ENCODE measurements around the gene TNRC6C. TPM values are rescaled to one million over a fixed set of nuclear protein-coding genes. Genes with fewer than 3 reads are reported as not detected.

The TNRC6C gene
- polyA plus RNA-seq, 3 donors: 0.38 to 0.80 (median 0.46) TPM

DNA sequence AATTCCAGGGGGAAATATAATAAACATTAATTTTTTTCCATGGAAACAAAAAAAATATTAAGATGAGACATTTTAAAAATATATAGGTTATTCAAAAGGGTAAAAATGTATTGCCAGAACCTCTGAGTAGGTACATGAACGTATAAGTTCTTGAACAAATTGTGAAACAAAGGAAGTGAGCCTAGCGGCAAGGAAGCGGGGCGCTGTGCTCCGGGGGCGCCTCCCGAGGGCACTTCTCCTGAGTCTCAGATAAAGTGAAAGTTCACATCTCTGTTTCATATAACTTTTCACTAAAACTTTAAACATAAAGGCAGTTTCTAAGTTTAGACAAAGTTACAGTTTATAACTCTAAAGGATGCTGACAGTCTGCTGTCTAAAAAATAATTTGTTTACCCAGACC lies 52.3 kb downstream of the TNRC6C start:
- Histone ChIP-seq H3K79me2 (ENCODE audit: insufficient read depth, low read length) (no peaks in the 10 kb centered on the region), H3K9ac (ENCODE audit: insufficient read depth, low read length, poor library complexity, severe bottlenecking) (no peak overlapping the region), H3K36me3 (replicated peaks in 1 of 2; ENCODE audit: control insufficient read depth in 1 of 2, insufficient read depth in 2 of 2, low read length in 2 of 2) (peaks cover 0 to 8% of the 10 kb centered on the region in 2 donors), H3K4me3 (replicated peaks in 1 of 3; ENCODE audit: low read depth in 2 of 3, low read length in 3 of 3) (no peak overlapping the region), H3K4me1 (ENCODE audit: control insufficient read depth in 1 of 2, insufficient read depth in 2 of 2, low read length in 2 of 2) (peaks cover 0 to 6% of the 10 kb centered on the region in 2 donors), H3K4me2 (replicated peaks; ENCODE audit: extremely low read depth, low read length, poor library complexity, severe bottlenecking) (peak overlapping the region; percentile 9), H4K20me1 (ENCODE audit: insufficient read depth, low read length) (no peaks in the 10 kb centered on the region), H3K27ac (ENCODE audit: low read depth in 1 of 2, low read length in 2 of 2) (no peak overlapping the region), H3K9me3 (replicated peaks in 1 of 2; ENCODE audit: control insufficient read depth in 1 of 2, insufficient read depth in 1 of 2, low read length in 2 of 2) (no peaks in the 10 kb centered on the region), H3K27me3 (ENCODE audit: control insufficient read depth in 2 of 2, insufficient read depth in 2 of 2, low read length in 2 of 2) (no peaks in the 10 kb centered on the region), H2AFZ (ENCODE audit: insufficient read depth, low read depth, low read length, poor library complexity, severe bottlenecking) (no peak overlapping the region)
- TF ChIP-seq, protein P1, sequence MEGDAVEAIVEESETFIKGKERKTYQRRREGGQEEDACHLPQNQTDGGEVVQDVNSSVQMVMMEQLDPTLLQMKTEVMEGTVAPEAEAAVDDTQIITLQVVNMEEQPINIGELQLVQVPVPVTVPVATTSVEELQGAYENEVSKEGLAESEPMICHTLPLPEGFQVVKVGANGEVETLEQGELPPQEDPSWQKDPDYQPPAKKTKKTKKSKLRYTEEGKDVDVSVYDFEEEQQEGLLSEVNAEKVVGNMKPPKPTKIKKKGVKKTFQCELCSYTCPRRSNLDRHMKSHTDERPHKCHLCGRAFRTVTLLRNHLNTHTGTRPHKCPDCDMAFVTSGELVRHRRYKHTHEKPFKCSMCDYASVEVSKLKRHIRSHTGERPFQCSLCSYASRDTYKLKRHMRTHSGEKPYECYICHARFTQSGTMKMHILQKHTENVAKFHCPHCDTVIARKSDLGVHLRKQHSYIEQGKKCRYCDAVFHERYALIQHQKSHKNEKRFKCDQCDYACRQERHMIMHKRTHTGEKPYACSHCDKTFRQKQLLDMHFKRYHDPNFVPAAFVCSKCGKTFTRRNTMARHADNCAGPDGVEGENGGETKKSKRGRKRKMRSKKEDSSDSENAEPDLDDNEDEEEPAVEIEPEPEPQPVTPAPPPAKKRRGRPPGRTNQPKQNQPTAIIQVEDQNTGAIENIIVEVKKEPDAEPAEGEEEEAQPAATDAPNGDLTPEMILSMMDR (IDR thresholded peaks at IDR 0.05): no peak
- H3K27ac Mint-ChIP-seq: no peak overlapping the region
- H3K27me3 Mint-ChIP-seq (ENCODE audit: low read depth in 3 of 3): no peaks in the 10 kb centered on the region
- 3% methylated on average over 7 of the region's 7 CpGs for WGBS (ENCODE audit: insufficient coverage)
- H3K36me3 Mint-ChIP-seq: peaks cover 16 to 19% of the 10 kb centered on the region in 2 donors
- DNase-seq: no peak
- peaks cover 17% of the 10 kb centered on the region for H3K4me1 Mint-ChIP-seq
- intact Hi-C loops (cut with micrococcal nuclease): loop anchor here (5.0 kb wide), 1 partner anchor 468 kb away; no protein-coding TSS in a partner anchor
- peak overlapping the region; percentile 47 to 74 for H3K4me3 Mint-ChIP-seq
- no peaks in the 10 kb centered on the region for H3K9me3 Mint-ChIP-seq

DNA sequence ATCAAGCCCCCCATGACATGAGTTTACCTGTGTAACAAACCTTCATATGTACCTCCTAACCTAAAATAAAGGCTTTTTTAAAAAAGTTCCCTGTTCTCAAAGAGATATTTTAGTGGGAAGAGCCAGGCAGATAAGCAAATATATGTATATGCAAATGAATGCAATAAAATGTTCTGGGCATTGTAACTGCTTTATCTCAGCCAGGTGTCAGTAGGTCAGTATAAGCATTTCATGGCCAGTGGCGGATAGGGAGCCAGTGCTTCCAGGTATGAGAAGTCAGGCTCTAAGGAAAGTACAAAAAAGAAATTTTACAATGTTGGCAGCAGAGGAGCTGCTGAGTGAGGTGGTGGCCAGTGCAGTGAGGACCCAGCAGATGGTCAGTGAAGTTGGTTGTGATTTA lies 53.9 kb downstream of the TNRC6C start:
- Histone ChIP-seq H4K20me1 (ENCODE audit: insufficient read depth, low read length) (no peaks in the 10 kb centered on the region), H3K4me1 (ENCODE audit: control insufficient read depth in 1 of 2, insufficient read depth in 2 of 2, low read length in 2 of 2) (no peaks in the 10 kb centered on the region), H3K9ac (ENCODE audit: insufficient read depth, low read length, poor library complexity, severe bottlenecking) (no peak overlapping the region), H3K79me2 (ENCODE audit: insufficient read depth, low read length) (no peaks in the 10 kb centered on the region), H3K27me3 (ENCODE audit: control insufficient read depth in 2 of 2, insufficient read depth in 2 of 2, low read length in 2 of 2) (no peaks in the 10 kb centered on the region), H3K9me3 (replicated peaks in 1 of 2; ENCODE audit: control insufficient read depth in 1 of 2, insufficient read depth in 1 of 2, low read length in 2 of 2) (no peaks in the 10 kb centered on the region), H3K4me3 (replicated peaks in 1 of 3; ENCODE audit: low read depth in 2 of 3, low read length in 3 of 3) (no peak overlapping the region), H3K4me2 (replicated peaks; ENCODE audit: extremely low read depth, low read length, poor library complexity, severe bottlenecking) (no peak overlapping the region), H3K27ac (ENCODE audit: low read depth in 1 of 2, low read length in 2 of 2) (no peak overlapping the region), H3K36me3 (replicated peaks in 1 of 2; ENCODE audit: control insufficient read depth in 1 of 2, insufficient read depth in 2 of 2, low read length in 2 of 2) (peaks cover 0 to 8% of the 10 kb centered on the region in 2 donors), H2AFZ (ENCODE audit: insufficient read depth, low read depth, low read length, poor library complexity, severe bottlenecking) (no peak overlapping the region)
- peaks cover 12% of the 10 kb centered on the region for H3K4me1 Mint-ChIP-seq
- no peak overlapping the region for H3K4me3 Mint-ChIP-seq
- no peaks in the 10 kb centered on the region for H3K9me3 Mint-ChIP-seq
- 100% methylated on average over 1 of the region's 1 CpG for WGBS (ENCODE audit: insufficient coverage)
- peaks cover 16 to 19% of the 10 kb centered on the region in 2 donors for H3K36me3 Mint-ChIP-seq
- no peak overlapping the region for H3K27ac Mint-ChIP-seq
- TF ChIP-seq, protein P1 (IDR thresholded peaks at IDR 0.05): no peak
- intact Hi-C loops (cut with micrococcal nuclease): loop anchor here (5.0 kb wide), 1 partner anchor 470 kb away; no protein-coding TSS in a partner anchor
- DNase-seq: no peak
- H3K27me3 Mint-ChIP-seq (ENCODE audit: low read depth in 3 of 3): no peaks in the 10 kb centered on the region

All from CD14-positive monocyte (primary cell).